Colonic mucosa (tissue), 4 donors: Measurements from ENCODE around the gene ANKRD66. TPM values are rescaled to one million over a fixed set of nuclear protein-coding genes. Genes with fewer than 3 reads are reported as not detected.

Experiments
- DNase-seq: peaks from one replicate; pipeline ENCODE4 v3.0.0-alpha.2; 2020
- H3K27ac ChIP-seq: fragments of 200-600 bp; one replicate; pipeline ENCODE4 v1.8.0; 2021
- H3K27me3 ChIP-seq: fragments of 200-600 bp; one replicate; pipeline ENCODE4 v1.8.0; 2021
- H3K36me3 ChIP-seq: fragments of 200-600 bp; one replicate; pipeline ENCODE4 v1.8.0; 2021
- H3K4me1 ChIP-seq: fragments of 200-600 bp; one replicate; pipeline ENCODE4 v1.8.0; 2021; ENCODE audit warnings: mild to moderate bottlenecking
- H3K4me3 ChIP-seq: fragments of 200-600 bp; one replicate; pipeline ENCODE4 v1.8.0; 2021
- H3K9ac ChIP-seq, 2 donors: one replicate each; pipeline ENCODE4 v1.7.0; 2013; ENCODE audit warnings: control low read depth in 2 of 2, low read depth in 2 of 2, low read length in 2 of 2
- H3K9me3 ChIP-seq: fragments of 200-600 bp; one replicate; pipeline ENCODE4 v1.8.0; 2021
- intact Hi-C: fragments of 100-400 bp; cut with DNase I; formaldehyde crosslinking; loops from one replicate; pipeline ENCODE4 v1.14.1; 2022
- total RNA-seq, 2 donors: library from RNA; stranded (reverse); fragmentation: NEBNext Ultra II Directional in 1 of 2; extraction: Animal tissue kit (Norgen Biotek cat#: 25700) in 1 of 2; gene quantifications; one replicate each; pipeline ENCODE4 v1.2.1, GENCODE V29; 2021
- TF ChIP-seq, protein P1 (sequence below): fragments of 200-600 bp; IDR thresholded peaks from one replicate; pipeline ENCODE4 v1.8.0; 2022; ENCODE audit warnings: antibody characterized with exemption, mild to moderate bottlenecking
- donor health status: healthy.
- donor health status: DM: no; HTN: no; CAD: no.
- donor health status: DM: no; HTN: no; CAD: no.

Gene ANKRD66
- total RNA-seq, 2 donors from 2014 or later, result not detected

DNA sequence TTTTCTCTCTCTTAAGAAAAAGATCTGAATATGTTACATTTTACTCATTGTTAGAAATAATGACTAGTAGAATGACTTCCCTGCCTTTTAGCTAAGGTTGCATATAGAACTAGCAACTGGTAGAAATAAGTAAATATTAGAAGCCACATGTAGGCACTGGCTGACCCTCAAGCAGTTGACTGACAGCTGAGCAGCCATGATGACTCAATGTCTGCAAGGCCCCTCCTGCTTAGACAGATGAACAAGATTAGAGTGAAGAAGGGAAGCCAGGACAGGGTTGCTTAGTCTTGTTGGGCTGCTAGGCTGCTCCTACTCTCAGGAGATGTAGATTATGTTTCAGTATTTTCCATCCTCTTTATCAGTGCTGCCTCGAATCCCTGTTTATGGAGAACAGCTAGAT lies 52.9 kb downstream of the ANKRD66 start:
- TF ChIP-seq, protein P1, sequence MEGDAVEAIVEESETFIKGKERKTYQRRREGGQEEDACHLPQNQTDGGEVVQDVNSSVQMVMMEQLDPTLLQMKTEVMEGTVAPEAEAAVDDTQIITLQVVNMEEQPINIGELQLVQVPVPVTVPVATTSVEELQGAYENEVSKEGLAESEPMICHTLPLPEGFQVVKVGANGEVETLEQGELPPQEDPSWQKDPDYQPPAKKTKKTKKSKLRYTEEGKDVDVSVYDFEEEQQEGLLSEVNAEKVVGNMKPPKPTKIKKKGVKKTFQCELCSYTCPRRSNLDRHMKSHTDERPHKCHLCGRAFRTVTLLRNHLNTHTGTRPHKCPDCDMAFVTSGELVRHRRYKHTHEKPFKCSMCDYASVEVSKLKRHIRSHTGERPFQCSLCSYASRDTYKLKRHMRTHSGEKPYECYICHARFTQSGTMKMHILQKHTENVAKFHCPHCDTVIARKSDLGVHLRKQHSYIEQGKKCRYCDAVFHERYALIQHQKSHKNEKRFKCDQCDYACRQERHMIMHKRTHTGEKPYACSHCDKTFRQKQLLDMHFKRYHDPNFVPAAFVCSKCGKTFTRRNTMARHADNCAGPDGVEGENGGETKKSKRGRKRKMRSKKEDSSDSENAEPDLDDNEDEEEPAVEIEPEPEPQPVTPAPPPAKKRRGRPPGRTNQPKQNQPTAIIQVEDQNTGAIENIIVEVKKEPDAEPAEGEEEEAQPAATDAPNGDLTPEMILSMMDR, result no peak

DNA sequence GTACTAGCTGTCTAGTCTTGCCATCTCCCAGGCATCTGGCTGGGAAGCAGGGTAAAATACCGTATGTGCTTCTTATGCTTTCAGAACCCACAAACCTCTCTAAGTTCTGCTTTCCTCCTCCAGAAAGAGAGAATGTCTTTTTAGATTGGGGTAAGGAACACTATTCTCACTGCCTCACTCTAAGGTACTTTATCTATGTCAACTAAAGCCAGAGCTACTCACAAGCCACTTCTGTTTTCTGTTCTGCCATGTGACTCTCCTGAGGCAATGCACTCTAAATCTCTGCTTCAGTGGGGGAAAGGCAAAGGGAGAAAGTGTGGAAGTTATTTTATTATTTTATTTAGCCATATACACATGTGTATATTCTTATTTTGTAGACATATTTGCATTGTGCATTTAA lies 62.1 kb downstream of the ANKRD66 start:
- intact Hi-C loops, result no loop called here
- Histone ChIP-seq H3K27me3 (no peaks in the 10 kb centered on the region), H3K36me3 (no peaks in the 10 kb centered on the region), H3K9ac (no peak overlapping the region), H3K4me1 (no peaks in the 10 kb centered on the region), H3K4me3 (no peak overlapping the region), H3K27ac (no peak overlapping the region), H3K9me3 (no peaks in the 10 kb centered on the region)
- no peak for DNase-seq
- TF ChIP-seq, protein P1, result no peak

More for the DNA sequence above, 52.9 kb downstream of the ANKRD66 start:
- H3K4me1 ChIP-seq, result no peaks in the 10 kb centered on the region
- H3K27ac ChIP-seq, result no peak overlapping the region
- no peak overlapping the region for H3K4me3 ChIP-seq
- no peak overlapping the region for H3K9ac ChIP-seq
- no peak for DNase-seq
- no peaks in the 10 kb centered on the region for H3K36me3 ChIP-seq
- no peaks in the 10 kb centered on the region for H3K9me3 ChIP-seq
- intact Hi-C loops, result no loop called here
- no peaks in the 10 kb centered on the region for H3K27me3 ChIP-seq

Other genes with a start within 250 kb of the ANKRD66 start
- 1 to 10 TPM; 4.3 to 4.4 TPM for gene CYP39A1, start 94.1 kb upstream of the ANKRD66 start, total RNA-seq
- gene SLC25A27, start 94.0 kb upstream of the ANKRD66 start, total RNA-seq, result 1 to 10 TPM; 7.1 to 7.6 TPM
- gene TDRD6, start 59.0 kb upstream of the ANKRD66 start, total RNA-seq, result under 1 TPM; 0.08 to 0.40 TPM
- gene PLA2G7, start 11.6 kb upstream of the ANKRD66 start, total RNA-seq, result 1 to 10 TPM; 1.2 to 2.9 TPM
- 100 to 1,000 TPM in 1 of 2 donors, 10 to 100 TPM in 1; 38.0 to 207 TPM for gene MEP1A, start 46.5 kb downstream of the ANKRD66 start, total RNA-seq
- gene ADGRF5, start 175.0 kb downstream of the ANKRD66 start, total RNA-seq, result 1 to 10 TPM; 1.8 to 3.3 TPM